HG03066 (cell line): ENCODE results near the gene SPTBN1.

ENCODE experiments used
- ATAC-seq: cut with Tn5 transposase; IDR thresholded peaks from one replicate; pipeline ENCODE4 v1.9.1; 2021; ENCODE audit warnings: low read depth; ENCODE audit not compliant: unreplicated experiment

SPTBN1 gene

DNA sequence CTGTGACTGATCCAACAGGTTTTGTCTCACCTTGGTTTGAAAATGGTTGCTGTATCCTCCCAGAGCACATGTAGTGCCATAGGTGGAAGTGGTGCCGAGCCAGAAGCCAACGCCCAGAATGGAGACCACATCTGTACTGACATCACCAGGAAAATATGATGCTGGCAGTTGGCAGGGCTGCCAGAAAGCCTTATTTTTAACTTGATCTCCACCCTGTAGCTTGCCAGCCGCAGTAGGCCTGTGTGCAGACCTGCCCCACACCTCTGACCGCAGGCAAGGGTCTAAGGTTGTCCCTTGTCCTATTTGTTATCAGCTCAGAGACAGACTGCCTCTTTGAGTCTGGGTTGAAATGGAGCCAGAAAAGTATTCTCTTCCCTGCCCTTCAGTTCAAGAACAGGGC is 143.8 kb downstream of the SPTBN1 start:
- no peak for ATAC-seq

DNA sequence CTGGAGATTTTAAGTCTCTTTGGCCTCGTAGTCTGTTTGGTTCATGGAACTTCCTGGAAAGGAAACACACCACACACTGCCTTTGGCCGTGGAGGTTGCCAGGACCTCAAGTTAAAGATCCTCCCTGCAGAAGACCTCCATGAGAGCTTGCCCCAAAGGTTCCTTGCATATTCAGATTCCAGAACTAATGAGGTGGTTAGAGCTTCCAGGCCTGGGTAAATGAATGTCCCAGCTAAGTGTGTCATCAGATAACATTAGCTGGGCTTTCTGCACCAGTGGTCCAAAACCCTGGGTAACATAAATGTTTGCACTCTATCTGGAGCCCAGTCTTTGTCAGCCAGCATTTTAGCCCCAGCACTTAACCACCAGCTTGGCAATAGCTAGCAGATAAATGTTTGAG is 145.2 kb downstream of the SPTBN1 start:
- no peak for ATAC-seq

DNA sequence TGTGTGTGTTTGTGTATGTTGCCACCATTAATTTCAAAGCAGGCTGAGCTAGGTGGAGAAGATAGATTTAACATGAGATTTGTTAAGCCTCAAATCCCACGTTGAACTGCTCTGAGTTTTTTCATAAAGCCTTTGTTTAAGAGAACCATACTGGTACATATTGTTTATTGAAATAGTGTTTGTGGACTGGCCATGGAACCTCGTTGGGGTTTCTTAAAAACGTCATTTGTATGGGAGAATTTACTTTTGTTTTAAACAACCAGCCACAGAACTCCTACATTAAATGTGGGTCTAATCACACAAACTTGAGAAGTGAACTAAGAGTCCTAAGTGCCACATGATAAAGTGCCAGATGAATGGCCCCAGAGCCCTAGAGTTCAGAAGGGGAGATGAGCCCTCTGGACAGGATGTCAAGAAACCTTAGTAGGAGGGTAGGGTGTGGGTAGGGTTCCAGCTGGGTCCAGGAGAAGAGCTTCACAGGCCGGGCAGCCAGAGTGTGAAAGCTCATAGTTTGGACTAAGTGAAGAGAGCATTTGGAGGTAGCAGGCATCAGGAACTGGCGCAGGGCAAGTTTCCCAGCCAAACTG is 146.7 kb downstream of the SPTBN1 start:
- ATAC-seq, result no peak

DNA sequence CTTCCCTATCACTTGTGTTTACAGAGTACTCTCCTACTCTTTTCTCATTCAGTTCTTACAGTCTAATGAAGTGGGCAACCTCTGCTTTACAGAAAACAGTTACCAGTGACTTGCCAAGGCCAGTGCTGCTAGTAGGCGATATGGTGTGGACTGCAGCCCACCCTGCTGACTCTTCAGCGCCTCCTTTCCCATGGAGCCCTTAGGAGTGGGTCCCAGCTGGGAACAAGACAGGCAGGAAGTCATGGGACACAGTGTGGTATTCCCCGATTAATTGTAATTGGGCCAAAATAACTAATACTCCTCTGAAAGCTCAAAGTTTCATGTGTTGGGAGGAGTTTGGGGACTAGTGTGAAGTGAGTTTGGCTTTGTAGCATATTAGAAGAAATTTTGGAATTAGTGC is 147.2 kb downstream of the SPTBN1 start:
- ATAC-seq, result no peak

GRCh38 chr2:54603796-54604195 is 147.7 kb downstream of the SPTBN1 start:
- no peak for ATAC-seq

GRCh38 chr2:54604871-54605270 is 148.7 kb downstream of the SPTBN1 start:
- ATAC-seq, result no peak

- no peak for ATAC-seq
Observed at GRCh38 chr2:54605836-54606235, 149.7 kb downstream of the SPTBN1 start.

DNA sequence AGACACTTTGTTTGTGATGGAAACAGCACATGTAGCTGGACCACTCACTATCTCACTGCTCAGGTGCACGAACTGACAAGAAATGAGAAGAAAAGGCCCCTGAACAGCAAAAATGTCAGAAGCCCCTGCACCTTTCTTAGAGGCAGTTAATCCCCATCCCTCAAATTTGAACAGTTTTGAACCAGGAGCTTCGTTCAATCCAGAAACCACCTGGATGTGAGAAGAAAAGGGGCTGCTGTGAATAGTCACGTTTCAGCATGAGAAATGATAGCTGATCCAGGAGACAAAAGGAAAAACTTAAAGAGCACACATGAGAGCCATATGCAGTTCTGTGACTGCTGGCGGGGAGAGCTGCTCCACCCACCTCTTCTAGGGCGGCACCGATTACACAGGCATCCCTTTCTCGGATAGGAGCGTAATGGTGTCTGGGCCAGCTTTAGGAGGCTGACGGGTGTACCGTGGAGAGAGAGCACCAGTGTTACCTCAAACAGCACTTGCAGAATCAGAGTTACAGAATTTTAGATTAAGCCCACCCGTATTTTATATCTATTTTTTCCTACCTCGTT is 150.3 kb downstream of the SPTBN1 start:
- no peak for ATAC-seq

DNA sequence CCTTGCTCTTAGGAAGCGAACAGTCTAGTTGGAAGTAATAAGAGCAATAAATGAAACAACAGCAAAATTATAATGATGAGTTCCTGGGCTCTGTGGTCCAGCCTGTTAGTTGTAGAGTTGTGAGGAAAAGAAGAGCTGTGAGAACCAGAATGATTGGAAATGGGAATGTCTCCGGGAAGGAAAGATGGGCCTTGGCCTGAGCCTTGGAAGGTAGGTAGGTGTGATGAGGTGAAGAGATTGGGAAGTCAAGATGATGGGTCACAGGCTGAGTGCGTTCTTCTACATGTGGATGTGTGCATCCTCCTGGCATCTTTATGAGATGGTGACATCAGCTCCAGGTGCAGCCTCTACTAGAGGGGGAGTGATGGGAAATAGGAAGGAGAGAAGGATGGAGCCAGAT is 152.1 kb downstream of the SPTBN1 start:
- ATAC-seq, result no peak

- no peak for ATAC-seq
Observed at GRCh38 chr2:54609241-54609640, 153.1 kb downstream of the SPTBN1 start.

DNA sequence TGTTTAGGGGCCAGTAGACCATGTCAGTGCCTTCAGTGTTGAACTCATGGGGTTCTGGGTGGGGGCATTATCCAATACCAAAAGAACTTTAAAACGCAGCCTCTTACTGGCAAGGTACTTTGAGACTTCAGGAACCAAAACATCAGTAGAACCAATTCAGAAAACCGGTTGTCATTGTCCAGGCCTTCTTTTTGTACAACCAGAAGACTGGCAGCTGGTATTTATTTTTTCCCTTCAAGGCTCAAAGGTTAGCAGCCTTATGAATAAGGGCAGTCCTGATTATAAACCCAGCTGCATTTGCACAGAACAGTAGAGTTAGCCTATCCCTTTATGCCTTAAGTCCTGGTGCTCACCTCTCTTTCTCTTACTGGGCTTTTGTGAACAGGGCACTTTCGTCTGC is 153.5 kb downstream of the SPTBN1 start:
- ATAC-seq, result no peak

- no peak for ATAC-seq
Observed at GRCh38 chr2:54610700-54611099, 154.6 kb downstream of the SPTBN1 start.

- no peak for ATAC-seq
Observed at GRCh38 chr2:54611830-54612545, 155.9 kb downstream of the SPTBN1 start.

DNA sequence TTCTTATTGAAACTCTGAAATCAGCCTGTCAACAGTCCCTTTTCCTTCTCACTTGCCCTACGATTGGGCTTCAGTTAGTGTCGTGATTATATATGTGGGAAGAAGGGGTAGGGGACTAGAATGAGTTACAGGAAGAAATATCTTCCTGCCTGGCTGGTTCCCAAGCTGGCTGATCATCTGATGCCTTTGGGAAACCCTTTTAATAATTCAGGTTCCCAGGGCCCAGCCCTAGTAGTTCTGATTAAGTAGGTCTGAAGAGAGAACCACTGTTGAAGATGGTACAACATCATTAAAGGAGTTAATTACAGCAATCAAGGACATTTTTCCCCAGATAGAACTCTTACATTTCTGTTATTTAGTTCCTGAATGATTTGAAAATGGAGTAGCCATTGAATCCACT is 157.3 kb downstream of the SPTBN1 start:
- no peak for ATAC-seq

DNA sequence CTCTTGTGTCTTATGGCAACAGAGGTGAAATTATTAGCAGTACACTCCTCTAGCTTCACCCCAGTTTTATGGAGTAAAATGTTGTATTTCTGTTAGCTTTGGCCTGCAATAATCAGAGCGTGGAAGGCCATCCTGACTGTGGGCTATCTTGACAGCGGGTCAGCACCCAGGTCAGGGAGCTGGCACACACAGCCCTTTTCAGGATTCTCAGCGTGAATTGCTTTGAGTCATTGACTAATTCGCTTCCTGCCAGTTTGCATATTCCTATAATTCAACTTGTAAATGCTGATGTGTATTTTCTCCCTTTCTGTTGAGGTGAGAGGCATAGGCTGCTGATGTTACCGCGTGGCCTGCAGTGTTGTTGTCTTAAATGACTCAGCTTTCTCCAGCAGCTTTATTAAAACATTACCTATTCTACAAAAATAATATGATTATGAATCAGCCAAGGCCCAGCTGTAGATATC is 157.7 kb downstream of the SPTBN1 start:
- no peak for ATAC-seq

DNA sequence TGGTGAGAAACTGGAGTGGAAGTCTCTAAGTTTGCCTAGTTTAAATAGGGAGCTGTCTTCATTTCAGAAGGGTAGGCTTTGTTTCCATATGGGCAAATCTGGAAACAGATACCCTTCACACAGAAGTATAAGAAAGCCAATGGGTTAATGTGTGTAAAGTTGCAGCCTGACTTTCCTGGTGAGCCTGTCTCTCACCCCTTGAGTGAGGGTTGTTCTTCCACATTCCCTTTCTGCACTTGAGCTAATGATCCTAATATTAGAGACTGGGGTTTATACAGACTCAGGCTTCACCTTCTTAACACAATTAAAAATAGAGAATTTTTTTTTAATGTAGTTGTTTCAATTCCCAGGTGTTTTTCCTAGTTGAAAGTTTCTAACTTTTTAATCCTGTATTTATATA is 158.7 kb downstream of the SPTBN1 start:
- ATAC-seq, result no peak

DNA sequence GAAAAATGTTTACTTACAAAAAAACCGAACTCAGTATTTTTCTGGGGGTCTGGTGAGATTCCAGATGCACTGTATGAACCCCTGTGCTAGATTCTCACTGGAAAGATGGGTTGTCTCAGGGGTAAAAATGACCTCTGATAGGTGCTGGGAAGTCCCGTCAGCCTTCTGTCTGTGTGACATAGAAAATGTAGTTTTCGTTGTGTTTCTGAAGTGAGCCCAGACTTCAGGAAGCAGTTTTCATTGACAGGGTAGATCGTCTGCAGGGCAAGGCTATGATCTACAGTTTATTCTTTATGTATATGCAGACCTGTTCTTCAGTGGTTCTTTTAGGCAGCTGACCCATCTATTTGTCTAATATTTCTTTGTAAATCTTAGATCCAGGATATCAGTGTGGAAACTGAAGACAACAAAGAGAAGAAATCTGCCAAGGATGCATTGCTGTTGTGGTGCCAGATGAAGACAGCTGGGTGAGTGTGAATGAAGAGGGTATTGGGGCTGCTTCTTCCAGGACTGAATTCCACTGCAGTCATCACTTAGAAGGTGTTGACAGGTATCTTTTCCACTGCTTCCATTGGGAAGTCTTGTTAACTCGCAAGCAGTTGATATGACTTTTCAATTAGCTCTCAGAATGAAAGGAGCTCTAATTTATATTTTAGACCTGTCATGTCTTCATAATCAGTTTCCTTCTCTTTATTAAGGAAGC is 159.9 kb downstream of the SPTBN1 start:
- ATAC-seq, result no peak

- no peak for ATAC-seq
Observed at GRCh38 chr2:54617409-54617808, 161.3 kb downstream of the SPTBN1 start.

DNA sequence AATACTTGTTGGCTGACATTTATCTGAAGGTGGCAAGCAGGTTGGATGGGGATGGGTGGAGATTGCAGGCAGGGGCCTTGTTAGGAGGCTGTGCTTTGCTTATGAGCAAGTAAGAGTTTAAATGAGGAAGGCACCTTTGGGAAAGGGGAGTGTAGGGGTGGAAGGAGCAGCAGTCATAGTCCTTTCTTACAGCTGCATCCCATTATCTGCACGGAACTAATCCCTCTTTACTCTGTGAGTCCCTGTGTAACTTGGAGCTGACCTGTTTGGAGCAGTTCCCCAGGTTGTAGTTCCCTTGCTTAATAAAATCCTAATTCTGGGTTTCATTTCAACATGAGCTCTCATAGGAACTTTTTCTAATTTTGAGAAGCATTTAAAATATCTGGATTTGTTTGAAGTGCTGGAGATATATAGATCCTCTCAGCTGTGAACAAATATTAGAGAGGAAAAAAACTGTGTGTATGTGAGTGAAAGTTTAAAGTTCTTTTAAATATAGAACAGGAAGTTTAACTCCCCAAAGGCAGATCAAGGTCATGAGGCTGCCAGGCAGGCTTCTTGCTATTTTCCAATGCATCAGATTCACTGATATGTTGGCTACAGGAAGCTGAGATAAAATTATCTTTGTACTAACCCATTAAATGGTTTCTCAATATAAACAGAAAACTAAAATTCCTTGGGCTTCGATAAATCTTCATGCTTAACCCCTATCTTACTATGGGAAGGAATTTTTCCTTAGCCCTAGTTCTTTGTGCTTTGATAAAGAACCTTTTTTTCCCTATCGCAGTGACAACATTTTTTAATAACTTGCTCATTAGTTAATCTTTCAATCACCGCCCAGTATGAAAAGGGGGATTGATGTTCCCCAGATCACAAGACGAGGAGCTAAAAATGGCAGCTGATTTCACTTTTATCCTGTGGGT is 162.8 kb downstream of the SPTBN1 start:
- ATAC-seq, result no peak

DNA sequence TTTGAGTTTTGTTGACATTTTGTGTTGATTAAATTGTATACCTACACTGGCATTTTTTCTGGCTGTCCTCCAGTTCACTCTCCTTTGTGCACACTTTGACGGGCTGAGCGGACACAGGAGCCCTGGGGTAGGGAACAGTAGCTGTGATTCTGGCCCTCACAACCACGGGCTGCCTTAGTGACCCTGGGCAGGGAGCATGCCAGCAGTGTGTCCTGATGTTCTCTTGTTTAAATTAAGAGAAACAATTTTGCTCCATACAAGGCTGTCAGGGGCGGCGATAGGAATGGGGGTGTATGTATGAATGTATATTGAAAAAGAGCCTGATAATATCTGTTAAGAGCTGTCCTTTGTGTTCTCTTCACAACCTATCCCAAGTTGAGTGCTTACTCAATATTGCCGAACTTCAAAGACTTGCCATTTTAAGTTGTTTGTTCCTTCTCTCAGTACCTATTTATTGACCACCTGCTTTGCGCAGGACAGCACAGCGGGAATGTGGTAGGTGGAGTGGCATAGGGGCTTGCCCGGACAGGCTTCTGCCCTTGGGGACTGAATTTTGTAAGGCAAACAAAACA is 163.6 kb downstream of the SPTBN1 start:
- ATAC-seq, result no peak
